ENCODE measurements around the gene CCL1. TPM values are rescaled to one million over a fixed set of nuclear protein-coding genes. Genes with fewer than 3 reads are reported as not detected.

CCL1 gene
- total and polyA plus RNA-seq, 9 of the 15 experiments (the other 6 are each of a cell fraction or from before 2014, with no cell fraction given), result 0.45 TPM; not detected in 8

- no peak for TF ChIP-seq RFX1 (IDR thresholded peaks at IDR 0.05)
- no peak for TF ChIP-seq TOE1 (IDR thresholded peaks at IDR 0.05; ENCODE audit: borderline replicate concordance)
- no peak for TF ChIP-seq TOE1 (CRISPR knock-in tag; IDR thresholded peaks at IDR 0.05; ENCODE audit: borderline replicate concordance, low read depth)
- TF ChIP-seq C11orf30 (IDR thresholded peaks at IDR 0.05; ENCODE audit: low read depth), result no peak
- TF ChIP-seq CREB3L1 (IDR thresholded peaks at IDR 0.05; ENCODE audit: borderline replicate concordance, low read depth), result no peak
- TF ChIP-seq RBM14 (IDR thresholded peaks at IDR 0.05; ENCODE audit: borderline replicate concordance, insufficient read depth, low read depth, low read length), result no peak
- 0 out of 2 replicates have a peak, but pooled peaks have one; percentile 33 for TF ChIP-seq JUNB (CRISPR knock-in tag; conservative IDR thresholded peaks at IDR 0.05)
- no peak for TF ChIP-seq BACH1 (tag; IDR thresholded peaks at IDR 0.05)
- no peak for TF ChIP-seq ZFP91 (CRISPR knock-in tag; IDR thresholded peaks at IDR 0.05)
- no peak for TF ChIP-seq HNRNPLL (IDR thresholded peaks at IDR 0.05; ENCODE audit: low read depth, low read length, poor library complexity, severe bottlenecking)
- TF ChIP-seq ZNF175 (CRISPR knock-in tag; IDR thresholded peaks at IDR 0.05; ENCODE audit: low read depth), result peak; percentile 80; the same call in 1 of the 2 replicates
- TF ChIP-seq TGIF2 (CRISPR knock-in tag; IDR thresholded peaks at IDR 0.05), result no peak
- no peak for TF ChIP-seq SRSF9 (IDR thresholded peaks at IDR 0.05; ENCODE audit: borderline replicate concordance, low read depth, low read length)
- no peak for TF ChIP-seq ZBTB43 (CRISPR knock-in tag; IDR thresholded peaks at IDR 0.05)
- no peak for TF ChIP-seq THAP7 (CRISPR knock-in tag; IDR thresholded peaks at IDR 0.05)
- TF ChIP-seq HMG20A (CRISPR knock-in tag; conservative IDR thresholded peaks at IDR 0.05), result no peak
- no peak for TF ChIP-seq NELFE (IDR thresholded peaks at IDR 0.05; ENCODE audit: insufficient read depth, insufficient read length)
- TF ChIP-seq HNRNPUL1 (IDR thresholded peaks at IDR 0.05; ENCODE audit: low read length), result no peak
- TF ChIP-seq ZNF740 (CRISPR knock-in tag; IDR thresholded peaks at IDR 0.05), result no peak
- TF ChIP-seq ZNF740 (tag; IDR thresholded peaks at IDR 0.05), result no peak
Measured at GRCh38 chr17:34347063-34347462, 16.0 kb downstream of the CCL1 start (continued).

All from K562 (cell line).